K562 (cell line): ENCODE measurements around the gene GANAB. TPM values are rescaled to one million over a fixed set of nuclear protein-coding genes. Genes with fewer than 3 reads are reported as not detected.

Experiments
- ASH1L ChIP-seq: fragments of 450-650 bp; IDR thresholded peaks from 2 replicates; pipeline ENCODE4 v1.6.1; 2018; ENCODE audit warnings: borderline replicate concordance, mild to moderate bottlenecking, low read depth; ENCODE audit not compliant: partially characterized antibody
- ATF7 ChIP-seq: fragments of 450-650 bp; IDR thresholded peaks from 2 replicates; pipeline ENCODE4 v1.7.1; 2014; ENCODE audit warnings: mild to moderate bottlenecking, moderate library complexity
- CBX1 ChIP-seq: sonication (generic); IDR thresholded peaks from 2 replicates; pipeline ENCODE4 v1.6.1; 2016; ENCODE audit warnings: antibody characterized with exemption, low read depth, mild to moderate bottlenecking
- CBX5 ChIP-seq: IDR thresholded peaks from 2 replicates; pipeline ENCODE4 v1.6.1; 2014; ENCODE audit warnings: low read depth, borderline replicate concordance
- CREB1 ChIP-seq, 2 experiments: sonication (generic) in 1 of 2; formaldehyde crosslinking in 1 of 2; IDR thresholded peaks; 2 replicates each; pipeline versions ENCODE4 v1.6.1 to v1.8.0; 2012 to 2022; ENCODE audit warnings: inconsistent platforms in 1 of 2, mild to moderate bottlenecking in 1 of 2, missing genetic modification reagents in 1 of 2, moderate library complexity in 1 of 2
- FOS ChIP-seq: IDR thresholded peaks from 3 replicates; pipeline ENCODE4 v1.6.1; 2011; ENCODE audit not compliant: insufficient read length; ENCODE audit errors: extremely low read depth
- GATA2 ChIP-seq: sonication (generic); formaldehyde crosslinking; IDR thresholded peaks from 2 replicates; pipeline ENCODE4 v1.4.0; 2020; ENCODE audit warnings: mild to moderate bottlenecking, missing genetic modification reagents
- GTF2E2 ChIP-seq: fragments of 200-800 bp; sonication (Bioruptor generic); IDR thresholded peaks from 2 replicates; pipeline ENCODE4 v1.6.1; 2016; ENCODE audit warnings: missing genetic modification characterization, missing compliant biosample characterization
- ILF3 ChIP-seq: fragments of 450-650 bp; IDR thresholded peaks from 2 replicates; pipeline ENCODE4 v1.6.1; 2018; ENCODE audit warnings: antibody characterized with exemption, mild to moderate bottlenecking, moderate library complexity, borderline replicate concordance
- PHB ChIP-seq: fragments of 250-450 bp; sonication (Bioruptor Pico); IDR thresholded peaks from 2 replicates; pipeline ENCODE4 v1.5.0; 2021
- PTTG1 ChIP-seq: fragments of 450-650 bp; IDR thresholded peaks from 2 replicates; pipeline ENCODE4 v1.6.1; 2016; ENCODE audit warnings: low read depth, mild to moderate bottlenecking, missing genetic modification characterization, missing compliant biosample characterization
- SREBF1 ChIP-seq: fragments of 150-350 bp; IDR thresholded peaks from 2 replicates; pipeline ENCODE4 v1.6.1; 2014; ENCODE audit warnings: antibody characterized with exemption, low read depth, low read length, borderline replicate concordance
- STAT5A ChIP-seq: IDR thresholded peaks from 2 replicates; pipeline ENCODE4 v1.6.1; 2012; ENCODE audit warnings: low read length, inconsistent platforms, borderline replicate concordance
- TCF7L2 ChIP-seq: fragments of 150-350 bp; IDR thresholded peaks from 2 replicates; pipeline ENCODE4 v1.6.1; 2016; ENCODE audit warnings: low read depth, mild to moderate bottlenecking, low read length, moderate library complexity
- TOE1 ChIP-seq, 2 experiments: fragments of 450-650 bp in 1 of 2; sonication (generic) in 1 of 2; formaldehyde crosslinking in 1 of 2; IDR thresholded peaks; 2 replicates each; pipeline versions ENCODE4 v1.7.1 to v1.8.0; 2016 to 2022; ENCODE audit warnings: borderline replicate concordance in 2 of 2, mild to moderate bottlenecking in 2 of 2, antibody characterized with exemption in 1 of 2, inconsistent platforms in 1 of 2, low read depth in 1 of 2, missing genetic modification reagents in 1 of 2, moderate library complexity in 1 of 2
- TRIM24 ChIP-seq, 2 experiments: fragments of 450-650 bp; IDR thresholded peaks; 2 replicates each; pipeline ENCODE4 v1.6.1; 2016
- ZBTB12 ChIP-seq: fragments of 250-450 bp; sonication (Bioruptor Pico); IDR thresholded peaks from 2 replicates; pipeline ENCODE4 v1.4.0; 2020
- ZBTB17 ChIP-seq: fragments of 450-650 bp; formaldehyde crosslinking; IDR thresholded peaks from 2 replicates; pipeline ENCODE4 v1.4.0; 2020; ENCODE audit warnings: mild to moderate bottlenecking
- ZC3H11A ChIP-seq: IDR thresholded peaks from 2 replicates; pipeline ENCODE4 v1.6.1; 2012; ENCODE audit warnings: low read depth, low read length, improper control_type of control experiment
- ZFP36 ChIP-seq: fragments of 150-350 bp; IDR thresholded peaks from 2 replicates; pipeline ENCODE4 v1.6.1; 2018; ENCODE audit warnings: low read length, low read depth; ENCODE audit not compliant: partially characterized antibody
- ZHX1 ChIP-seq: fragments of 150-350 bp; conservative IDR thresholded peaks from 2 replicates; pipeline ENCODE4 v1.6.1; 2014; ENCODE audit warnings: low read length
- ZSCAN32 ChIP-seq: fragments of 450-650 bp; formaldehyde crosslinking; IDR thresholded peaks from 2 replicates; pipeline ENCODE4 v1.4.0; 2020; ENCODE audit warnings: mild to moderate bottlenecking, moderate library complexity
- polyA plus RNA-seq, 8 experiments: library from polyadenylated mRNA; depleted of rRNA in 4 of 8; stranded (reverse) in 5 of 8; unstranded in 3 of 8; fragments of >200 nt; fragmentation: Nextera tagmentation in 2 of 8; fragmentation: Illumina TruSeq in 1 of 8; extraction: Ambion mirVana in 2 of 8; extraction: Trizol in 1 of 8; gene quantifications; 2 replicates each; pipeline versions ENCODE4 v1.2.1 to v1.2.3, GENCODE V29; 2011 to 2014; ENCODE audit warnings: inconsistent platforms in 1 of 8, missing spikeins in 1 of 8
- total RNA-seq, 7 experiments: library from RNA; depleted of rRNA in 6 of 7; stranded (reverse); fragments of >200 nt in 6 of 7; fragmentation: Illumina TruSeq in 2 of 7; extraction: Trizol in 2 of 7; gene quantifications; 2 replicates each; pipeline versions ENCODE4 v1.2.1 to v1.2.3, GENCODE V29; 2011 to 2021; ENCODE audit warnings: low replicate concordance in 1 of 7

Gene GANAB
- total and polyA plus RNA-seq, 9 of the 15 experiments (the other 6 are each of a cell fraction or from before 2014, with no cell fraction given) = 6.5 to 284 (median 161) TPM

- TF ChIP-seq ZHX1 (peak; percentile 77; the same call in 1 of the 2 replicates), ZBTB17 (CRISPR knock-in tag) (no peak; the same call in 1 of the 2 replicates), CBX5 (peak; percentile 10; the same call in 1 of the 2 replicates), FOS (peak; percentile 87), ATF7 (peak; percentile 97), SREBF1 (peak; percentile 80; the same call in 1 of the 2 replicates), ASH1L (peak; percentile 57), GATA2 (CRISPR knock-in tag) (peak; percentile 94), ZSCAN32 (CRISPR knock-in tag) (no peak), GTF2E2 (tag) (0 out of 2 replicates have a peak, but pooled peaks have one; percentile 56), CBX1 (peak; percentile 13; the same call in 1 of the 2 replicates), ZFP36 (peak; percentile 42), STAT5A (peak; percentile 69; the same call in 1 of the 2 replicates), TOE1 (IDR thresholded peaks at IDR 0.05; ENCODE audit: borderline replicate concordance) (peak; percentile 93), TOE1 (CRISPR knock-in tag; IDR thresholded peaks at IDR 0.05; ENCODE audit: borderline replicate concordance, low read depth) (no peak), TCF7L2 (0 out of 2 replicates have a peak, but pooled peaks have one; percentile 33), PTTG1 (no peak), ILF3 (no peak), CREB1 (IDR thresholded peaks at IDR 0.05) (peak; percentile 95), CREB1 (CRISPR knock-in tag; IDR thresholded peaks at IDR 0.05) (peak; percentile 97), TRIM24 (IDR thresholded peaks at IDR 0.05) (peak in 1 of 2 experiments; percentile 100; a peak in 2 of 4 replicates), ZC3H11A (peak; percentile 93; the same call in 1 of the 2 replicates), ZBTB12 (CRISPR knock-in tag) (peak; percentile 95), PHB (CRISPR knock-in tag) (no peak)
Measured at GRCh38 chr11:62591448-62592145, 54.8 kb downstream of the GANAB start, which contains the start of gene TUT1 (continued).
